IMR-90 (cell line): Measurements from ENCODE around the gene BBS7. TPM values are rescaled to one million over a fixed set of nuclear protein-coding genes. Genes with fewer than 3 reads are reported as not detected.

Source experiments
- ATAC-seq: fragments of 200-7000 bp; cut with Tn5 transposase; 2 replicates; pipeline ENCODE4 v1.9.1; 2020; ENCODE audit warnings: low read depth, mild to moderate bottlenecking, moderate library complexity
- BruUV-seq: library from RNA; stranded (reverse); fragments of 400-500 nt; replicated peaks from 2 replicates; lab custom pipeline; 2021; lab: Mats Ljungman, UMichigan
- CTCF ChIA-PET: fragments of 300-600 bp; formaldehyde crosslinking; extraction: SDS; loops from one replicate; lab custom pipeline; 2021; ENCODE audit warnings: antibody characterized with exemption; lab: Yijun Ruan, JAX
- POLR2A ChIA-PET: fragments of 300-600 bp; sonication (Branson Sonifier 250); formaldehyde crosslinking; loops from one replicate; lab custom pipeline; 2022; ENCODE audit warnings: antibody characterized with exemption; ENCODE audit not compliant: unreplicated experiment; lab: Charles Lee
- DNase-seq: peaks from one replicate; pipeline ENCODE4 v3.0.0; 2013
- H2AFZ ChIP-seq: replicated peaks from 2 replicates; pipeline ENCODE3; 2013; ENCODE audit warnings: low read length, mild to moderate bottlenecking; ENCODE audit not compliant: poor library complexity
- H2AK5ac ChIP-seq: 2 replicates; pipeline ENCODE4 v1.6.1; 2013; ENCODE audit warnings: low read depth, low read length, inconsistent platforms
- H2AK9ac ChIP-seq: replicated peaks from 2 replicates; pipeline ENCODE3; 2013; ENCODE audit warnings: mild to moderate bottlenecking, low read depth, low read length, moderate library complexity; ENCODE audit not compliant: poor library complexity
- H2BK120ac ChIP-seq: 2 replicates; pipeline ENCODE4 v1.6.1; 2013; ENCODE audit warnings: low read depth, low read length, inconsistent platforms
- H2BK15ac ChIP-seq: 3 replicates; pipeline ENCODE4 v1.6.1; 2013; ENCODE audit warnings: low read depth, low read length, inconsistent platforms
- H2BK20ac ChIP-seq: 2 replicates; pipeline ENCODE4 v1.6.1; 2013; ENCODE audit warnings: low read depth, mild to moderate bottlenecking, inconsistent platforms, low read length, moderate library complexity
- H2BK5ac ChIP-seq: 2 replicates; pipeline ENCODE4 v1.6.1; 2013; ENCODE audit warnings: mild to moderate bottlenecking, low read depth, low read length, inconsistent platforms; ENCODE audit not compliant: poor library complexity, severe bottlenecking
- H3K14ac ChIP-seq: replicated peaks from 2 replicates; pipeline ENCODE4 v1.6.1; 2013; ENCODE audit warnings: low read depth, low read length, inconsistent platforms
- H3K18ac ChIP-seq: 2 replicates; pipeline ENCODE4 v1.6.1; 2013; ENCODE audit warnings: low read depth, low read length, control low read depth
- H3K23ac ChIP-seq: 2 replicates; pipeline ENCODE4 v1.6.1; 2013; ENCODE audit warnings: low read depth, low read length, inconsistent platforms
- H3K27ac ChIP-seq: 2 replicates; pipeline ENCODE4 v1.5.1; 2013; ENCODE audit warnings: mild to moderate bottlenecking, control low read depth, low read length; ENCODE audit not compliant: insufficient read depth
- H3K27me3 ChIP-seq: 2 replicates; pipeline ENCODE4 v1.6.1; 2013; ENCODE audit warnings: low read length; ENCODE audit not compliant: control insufficient read depth, insufficient read depth
- H3K36me3 ChIP-seq: 2 replicates; pipeline ENCODE4 v1.6.1; 2013; ENCODE audit warnings: low read length, mixed read lengths; ENCODE audit not compliant: control insufficient read depth, insufficient read depth
- H3K4ac ChIP-seq: 2 replicates; pipeline ENCODE4 v1.6.1; 2013; ENCODE audit warnings: low read depth, low read length, inconsistent platforms
- H3K4me1 ChIP-seq: 2 replicates; pipeline ENCODE4 v1.6.1; 2013; ENCODE audit warnings: low read length, mixed read lengths; ENCODE audit not compliant: control insufficient read depth, insufficient read depth
- H3K4me2 ChIP-seq: 2 replicates; pipeline ENCODE4 v1.6.1; 2013; ENCODE audit warnings: low read depth, mild to moderate bottlenecking, control low read depth, low read length, moderate library complexity
- H3K4me3 ChIP-seq: 2 replicates; pipeline ENCODE4 v1.5.1; 2013; ENCODE audit warnings: low read depth, mild to moderate bottlenecking, control low read depth, low read length, moderate library complexity; ENCODE audit not compliant: insufficient read depth
- H3K56ac ChIP-seq: 2 replicates; pipeline ENCODE4 v1.6.1; 2013; ENCODE audit warnings: low read length, inconsistent platforms; ENCODE audit not compliant: insufficient read depth; ENCODE audit errors: extremely low read depth
- H3K79me1 ChIP-seq, 2 experiments: 2 replicates each; pipeline ENCODE4 v1.6.1; 2013; ENCODE audit warnings: low read length in 2 of 2, inconsistent platforms in 1 of 2, low read depth in 1 of 2
- H3K9ac ChIP-seq: 2 replicates; pipeline ENCODE4 v1.6.1; 2013; ENCODE audit warnings: low read depth, low read length, control low read depth
- H3K9me1 ChIP-seq: 2 replicates; pipeline ENCODE4 v1.6.1; 2013; ENCODE audit warnings: low read length, inconsistent platforms; ENCODE audit not compliant: insufficient read depth
- H3K9me3 ChIP-seq: 2 replicates; pipeline ENCODE4 v1.6.1; 2013; ENCODE audit warnings: low read length; ENCODE audit not compliant: control insufficient read depth, insufficient read depth
- H4K20me1 ChIP-seq: 2 replicates; pipeline ENCODE4 v1.6.1; 2013; ENCODE audit warnings: low read length, inconsistent platforms; ENCODE audit not compliant: insufficient read depth
- H4K5ac ChIP-seq: 2 replicates; pipeline ENCODE4 v1.6.1; 2013; ENCODE audit warnings: mild to moderate bottlenecking, low read depth, low read length, control low read depth
- H4K8ac ChIP-seq, 2 experiments: 2 replicates each; pipeline ENCODE4 v1.6.1; 2013; ENCODE audit warnings: low read depth in 2 of 2, low read length in 2 of 2, control low read depth in 1 of 2, inconsistent platforms in 1 of 2
- H4K91ac ChIP-seq: 2 replicates; pipeline ENCODE4 v1.6.1; 2013; ENCODE audit warnings: low read depth, low read length, inconsistent platforms; ENCODE audit not compliant: insufficient read depth
- NFE2L2 ChIP-seq: fragments of 150-350 bp; IDR thresholded peaks from 2 replicates; pipeline ENCODE4 v1.6.1; 2016; ENCODE audit warnings: low read depth, mild to moderate bottlenecking, low read length
- RAD21 ChIP-seq: IDR thresholded peaks from 2 replicates; pipeline ENCODE4 v1.6.1; 2012; ENCODE audit warnings: low read length, improper control_type of control experiment
- SMC3 ChIP-seq: fragments of 150-350 bp; IDR thresholded peaks from 2 replicates; pipeline ENCODE4 v1.6.1; 2016; ENCODE audit warnings: low read depth, mild to moderate bottlenecking, antibody characterized with exemption, low read length, moderate library complexity
- WGBS, 2 experiments: methylation state at CpG; one replicate each; pipeline versions ENCODE4 v1.1.5 to v1.1.7; 2013; ENCODE audit warnings: missing lambda C conversion rate in 2 of 2; ENCODE audit not compliant: insufficient read length in 1 of 2; ENCODE audit errors: extremely low coverage in 2 of 2; 5-methylcytosine and 5-hydroxymethylcytosine counted together
- dilution Hi-C: fragments of 300-500 bp; cut with HindIII; formaldehyde crosslinking; loops from one replicate; pipeline ENCODE4 v1.14.3; 2018; ENCODE audit warnings: low sequenced_read_pairs; ENCODE audit not compliant: unreplicated experiment
- in situ Hi-C: fragments of 300-500 bp; cut with MboI; formaldehyde crosslinking; loops from 3 replicates; pipeline ENCODE4 v1.14.3; 2019; ENCODE audit warnings: low sequenced_read_pairs, inconsistent platforms, mixed read lengths
- intact Hi-C: fragments of 100-400 bp; cut with micrococcal nuclease; formaldehyde crosslinking; loops from 2 replicates; pipeline ENCODE4 v1.10.0; 2022
- polyA plus RNA-seq, 3 experiments: library from polyadenylated mRNA; depleted of rRNA; stranded (reverse); fragments of >200 nt; gene quantifications; 2 replicates each; pipeline ENCODE4 v1.2.3, GENCODE V29; 2012; ENCODE audit warnings: low replicate concordance in 1 of 3
- total RNA-seq: library from RNA; depleted of rRNA; stranded (reverse); fragments of >200 nt; gene quantifications from 2 replicates; pipeline ENCODE4 v1.2.3, GENCODE V29; 2012

Gene BBS7
- total and polyA plus RNA-seq, 2 of the 4 experiments (the other 2 are of a cell fraction), result 23.0 to 32.3 TPM

DNA sequence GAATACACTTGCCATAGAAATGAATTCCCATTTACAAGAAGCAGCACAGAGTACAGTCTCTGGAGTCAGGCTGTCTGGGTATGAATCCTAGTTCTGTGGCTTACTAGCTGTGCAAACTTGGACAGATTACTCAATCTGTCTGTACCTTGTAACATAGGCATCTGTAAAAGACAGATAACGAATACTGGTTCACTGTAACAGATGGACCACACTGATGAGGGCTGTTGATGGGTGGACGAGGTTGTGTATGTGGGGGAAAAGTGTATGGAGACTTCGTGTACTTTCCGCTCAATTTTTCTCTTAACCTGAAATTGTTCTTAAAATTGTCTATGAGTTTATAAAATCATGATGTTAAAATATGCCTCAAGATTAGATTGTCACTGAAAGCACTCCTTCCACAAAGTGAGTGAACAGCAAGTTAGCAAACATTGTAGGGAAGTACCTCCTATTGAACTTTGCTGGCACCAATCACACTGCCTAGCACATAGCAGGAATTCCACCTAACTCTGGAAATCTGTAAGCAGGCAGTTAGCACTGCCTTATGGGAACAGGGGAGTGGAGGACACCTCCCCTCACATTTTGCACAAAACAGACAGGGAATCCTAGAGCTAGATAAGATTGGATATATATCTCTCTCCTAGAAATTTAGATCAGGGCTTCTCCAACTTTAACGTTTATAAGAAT is 75.6 kb downstream of the BBS7 start:
- POLR2A ChIA-PET, result no interaction called here
- BruUV-seq, result no TSS peak
- CTCF ChIA-PET, result no interaction called here
- no peak overlapping the region for H3K4me2 ChIP-seq
- no peaks in the 10 kb centered on the region for H3K27me3 ChIP-seq
- peak overlapping the region; percentile 54 for H2BK120ac ChIP-seq
- in situ Hi-C loops, result no loop called here
- H3K9me3 ChIP-seq, result no peaks in the 10 kb centered on the region
- no peaks in the 10 kb centered on the region for H3K79me1 ChIP-seq
- peak overlapping the region; percentile 39; the same call in 1 of the 2 replicates for H3K23ac ChIP-seq
- no peak overlapping the region for H2AK9ac ChIP-seq
- H2BK20ac ChIP-seq, result peak overlapping the region; percentile 35
- H3K56ac ChIP-seq, result no peak overlapping the region
- no CpG with 5 or more reads among the region's 5 CpGs for WGBS, 2 experiments
- H4K5ac ChIP-seq, result peak overlapping the region; percentile 38; the same call in 1 of the 2 replicates
- peak overlapping the region; percentile 65; the same call in 1 of the 2 replicates for H3K18ac ChIP-seq
- H3K4ac ChIP-seq, result peak overlapping the region; percentile 58
- DNase-seq (no peak), ATAC-seq (peak; percentile 40)
- no peak for TF ChIP-seq NFE2L2
- no peak for TF ChIP-seq RAD21
- no peak for TF ChIP-seq SMC3
- peak overlapping the region; percentile 12 for H2BK5ac ChIP-seq
- no peak overlapping the region for H3K27ac ChIP-seq
- no peaks in the 10 kb centered on the region; the same call in 1 of the 2 replicates for H3K9me1 ChIP-seq
- peak overlapping the region; percentile 65; the same call in 1 of the 2 replicates for H2AK5ac ChIP-seq
- no peak overlapping the region for H3K9ac ChIP-seq
- peak overlapping the region; percentile 69; the same call in 2 of the 3 replicates for H2BK15ac ChIP-seq
- no peaks in the 10 kb centered on the region for H4K20me1 ChIP-seq
- H4K8ac ChIP-seq, result peak overlapping the region in 1 of 2 experiments; percentile 62; a peak in 2 of 4 replicates
- H3K14ac ChIP-seq, result peak overlapping the region; percentile 8; the same call in 1 of the 2 replicates
- no peak overlapping the region for H2AFZ ChIP-seq
- H3K36me3 ChIP-seq, result no peaks in the 10 kb centered on the region
- H3K4me1 ChIP-seq, result peaks cover 19% of the 10 kb centered on the region
- intact Hi-C loops, result no loop called here
- dilution Hi-C loops, result no loop called here
- no peak overlapping the region for H3K4me3 ChIP-seq
- peak overlapping the region; percentile 67 for H4K91ac ChIP-seq
